Mucosa of rectum (tissue), 2 donors: Measurements from ENCODE around the gene ZNF479.
"Not testable (repeated sequence)": the region's sequence is repeated elsewhere in the genome, so short reads cannot be mapped to it uniquely, and the experiment has no call there.

Experiments
- H3K27ac ChIP-seq, 2 donors: one replicate each; pipeline ENCODE4 v1.7.0; 2013; ENCODE audit warnings: inconsistent platforms in 2 of 2, low read depth in 2 of 2, low read length in 2 of 2
- H3K27me3 ChIP-seq, 2 donors: one replicate each; pipeline ENCODE4 v1.7.0; 2013; ENCODE audit warnings: low read length in 2 of 2; ENCODE audit not compliant: control insufficient read depth in 2 of 2, insufficient read depth in 2 of 2
- H3K36me3 ChIP-seq, 2 donors: one replicate each; pipeline ENCODE4 v1.7.0; 2013; ENCODE audit warnings: low read length in 2 of 2; ENCODE audit not compliant: control insufficient read depth in 2 of 2, insufficient read depth in 2 of 2
- H3K4me1 ChIP-seq, 2 donors: one replicate each; pipeline ENCODE4 v1.7.0; 2013; ENCODE audit warnings: low read length in 2 of 2, mild to moderate bottlenecking in 1 of 2; ENCODE audit not compliant: control insufficient read depth in 2 of 2, insufficient read depth in 2 of 2
- H3K4me3 ChIP-seq, 2 donors: one replicate each; pipeline ENCODE4 v1.7.0; 2013; ENCODE audit warnings: low read length in 2 of 2
- H3K9ac ChIP-seq, 2 donors: one replicate each; pipeline ENCODE4 v1.7.0; 2013; ENCODE audit warnings: low read length in 2 of 2, low read depth in 1 of 2, mild to moderate bottlenecking in 1 of 2
- H3K9me3 ChIP-seq, 2 donors: one replicate each; pipeline ENCODE4 v1.7.0; 2013; ENCODE audit warnings: low read length in 2 of 2; ENCODE audit not compliant: control insufficient read depth in 2 of 2
- donor health status: healthy.
- donor health status: Normal muscosa, but diverticular disease.

ZNF479 gene

GRCh38 chr7:57132336-57132735, at the start of gene ZNF479:
ZNF479 (minus strand) TSS chr7:57132436; CDS start chr7:57132324, 112 bp downstream.
- not testable (repeated sequence) for H3K4me1 ChIP-seq, H3K27me3 ChIP-seq, H3K9ac ChIP-seq, H3K36me3 ChIP-seq, H3K4me3 ChIP-seq, H3K9me3 ChIP-seq, H3K27ac ChIP-seq

GRCh38 chr7:57182031-57182430, 49.8 kb upstream of the ZNF479 start:
- no peak overlapping the region for H3K27ac ChIP-seq
- H3K36me3 ChIP-seq = no peaks in the 10 kb centered on the region
- H3K27me3 ChIP-seq = no peaks in the 10 kb centered on the region
- peaks cover 5 to 9% of the 10 kb centered on the region in 2 donors for H3K9me3 ChIP-seq
- no peaks in the 10 kb centered on the region for H3K4me1 ChIP-seq
- H3K4me3 ChIP-seq = no peak overlapping the region
- no peak overlapping the region for H3K9ac ChIP-seq

- Histone ChIP-seq H3K27me3 (no peaks in the 10 kb centered on the region), H3K27ac (no peak overlapping the region), H3K4me1 (no peaks in the 10 kb centered on the region), H3K4me3 (no peak overlapping the region), H3K9ac (no peak overlapping the region), H3K9me3 (peaks cover 5 to 11% of the 10 kb centered on the region in 2 donors), H3K36me3 (no peaks in the 10 kb centered on the region)
Observed at GRCh38 chr7:57181281-57181680, 49.0 kb upstream of the ZNF479 start.

GRCh38 chr7:57179776-57180415, 47.7 kb upstream of the ZNF479 start:
- H3K9me3 ChIP-seq = peaks cover 8 to 11% of the 10 kb centered on the region in 2 donors

GRCh38 chr7:57178768-57179139, 46.5 kb upstream of the ZNF479 start:
- Histone ChIP-seq H3K27ac (no peak overlapping the region), H3K27me3 (no peaks in the 10 kb centered on the region), H3K36me3 (no peaks in the 10 kb centered on the region), H3K9me3 (peaks cover 8 to 11% of the 10 kb centered on the region in 2 donors), H3K4me1 (no peaks in the 10 kb centered on the region), H3K4me3 (no peak overlapping the region), H3K9ac (no peak overlapping the region)

More at GRCh38 chr7:57179776-57180415, 47.7 kb upstream of the ZNF479 start:
- H3K9ac ChIP-seq = no peak overlapping the region
- H3K36me3 ChIP-seq = no peaks in the 10 kb centered on the region
- no peaks in the 10 kb centered on the region for H3K4me1 ChIP-seq
- H3K4me3 ChIP-seq = no peak overlapping the region
- H3K27ac ChIP-seq = no peak overlapping the region
- no peaks in the 10 kb centered on the region for H3K27me3 ChIP-seq

GRCh38 chr7:57177856-57178767, 45.9 kb upstream of the ZNF479 start:
- no peaks in the 10 kb centered on the region for H3K36me3 ChIP-seq
- no peaks in the 10 kb centered on the region for H3K4me1 ChIP-seq
- no peak overlapping the region for H3K27ac ChIP-seq
- H3K4me3 ChIP-seq = no peak overlapping the region
- H3K9me3 ChIP-seq = peaks cover 8 to 11% of the 10 kb centered on the region in 2 donors
- no peaks in the 10 kb centered on the region for H3K27me3 ChIP-seq
- H3K9ac ChIP-seq = no peak overlapping the region

GRCh38 chr7:57176928-57177635, 44.8 kb upstream of the ZNF479 start:
- Histone ChIP-seq H3K9ac (no peak overlapping the region), H3K9me3 (peaks cover 3 to 11% of the 10 kb centered on the region in 2 donors), H3K4me3 (no peak overlapping the region), H3K27me3 (no peaks in the 10 kb centered on the region), H3K4me1 (no peaks in the 10 kb centered on the region), H3K27ac (no peak overlapping the region), H3K36me3 (no peaks in the 10 kb centered on the region)

GRCh38 chr7:57165285-57165899, 33.2 kb upstream of the ZNF479 start:
- H3K9me3 ChIP-seq = peaks cover 10 to 11% of the 10 kb centered on the region in 2 donors
- H3K4me3 ChIP-seq = no peak overlapping the region
- H3K27ac ChIP-seq = no peak overlapping the region
- no peaks in the 10 kb centered on the region for H3K36me3 ChIP-seq
- no peak overlapping the region for H3K9ac ChIP-seq
- H3K27me3 ChIP-seq = no peaks in the 10 kb centered on the region
- H3K4me1 ChIP-seq = no peaks in the 10 kb centered on the region

- not testable (repeated sequence) for H3K9ac ChIP-seq, H3K36me3 ChIP-seq, H3K9me3 ChIP-seq, H3K27me3 ChIP-seq, H3K4me3 ChIP-seq, H3K4me1 ChIP-seq, H3K27ac ChIP-seq
Observed at GRCh38 chr7:57120123-57120784, 12.0 kb downstream of the ZNF479 start.
